ENCODE measurements around the gene FBXL7.

FBXL7 gene

GRCh38 chr5:15526413-15526812, 26.4 kb downstream of the FBXL7 start:
- Histone ChIP-seq H3K4me3 (no peak overlapping the region), H4K20me1 (no peaks in the 10 kb centered on the region), H3K4me1 (no peaks in the 10 kb centered on the region), H3K4me2 (no peak overlapping the region), H3K9me3 (replicated peaks in 1 of 11) (no peaks in the 10 kb centered on the region), H3K36me3 (no peaks in the 10 kb centered on the region), H3K27me3 (no peaks in the 10 kb centered on the region), H3K27ac (no peak overlapping the region), H3K9ac (no peak overlapping the region)
- TF ChIP-seq Cebpa-rat (IDR thresholded peaks at IDR 0.05), result no peak

- H3K27me3 ChIP-seq, result no peaks in the 10 kb centered on the region
- H3K4me2 ChIP-seq, result no peak overlapping the region
- H3K27ac ChIP-seq, result no peak overlapping the region
- no peak overlapping the region for H3K9ac ChIP-seq
- H3K9me3 ChIP-seq (replicated peaks in 1 of 11), result no peaks in the 10 kb centered on the region
- H4K20me1 ChIP-seq, result no peaks in the 10 kb centered on the region
- no peak overlapping the region for H3K4me3 ChIP-seq
- no peaks in the 10 kb centered on the region for H3K36me3 ChIP-seq
- no peak for TF ChIP-seq Cebpa-rat (IDR thresholded peaks at IDR 0.05)
- no peaks in the 10 kb centered on the region for H3K4me1 ChIP-seq
These were observed 28.5 kb downstream of the FBXL7 start for GRCh38 chr5:15528476-15528875.

GRCh38 chr5:15529013-15529412, 29.0 kb downstream of the FBXL7 start:
- Histone ChIP-seq H3K4me1 (no peaks in the 10 kb centered on the region), H3K9ac (no peak overlapping the region), H3K27me3 (no peaks in the 10 kb centered on the region), H3K9me3 (replicated peaks in 1 of 11) (no peaks in the 10 kb centered on the region), H4K20me1 (no peaks in the 10 kb centered on the region), H3K4me3 (no peak overlapping the region), H3K36me3 (no peaks in the 10 kb centered on the region), H3K4me2 (no peak overlapping the region), H3K27ac (no peak overlapping the region)
- TF ChIP-seq Cebpa-rat (IDR thresholded peaks at IDR 0.05), result no peak

GRCh38 chr5:15529821-15530220, 29.8 kb downstream of the FBXL7 start:
- Histone ChIP-seq H3K9ac (no peak overlapping the region), H3K27ac (no peak overlapping the region), H3K9me3 (replicated peaks in 1 of 11) (peaks cover 0 to 3% (median 0%) of the 10 kb centered on the region in 11 experiments; a peak in 2 of 22 replicates), H4K20me1 (no peaks in the 10 kb centered on the region), H3K4me2 (no peak overlapping the region), H3K4me3 (no peak overlapping the region), H3K27me3 (no peaks in the 10 kb centered on the region), H3K36me3 (no peaks in the 10 kb centered on the region), H3K4me1 (no peaks in the 10 kb centered on the region)
- TF ChIP-seq Cebpa-rat (IDR thresholded peaks at IDR 0.05), result no peak

GRCh38 chr5:15533129-15533893, 33.3 kb downstream of the FBXL7 start:
- H3K4me3 ChIP-seq, result no peak overlapping the region
- no peak for TF ChIP-seq Cebpa-rat (IDR thresholded peaks at IDR 0.05)

GRCh38 chr5:15535938-15536337, 36.0 kb downstream of the FBXL7 start:
- Histone ChIP-seq H3K27me3 (no peaks in the 10 kb centered on the region), H3K4me1 (no peaks in the 10 kb centered on the region), H3K9ac (no peak overlapping the region), H3K36me3 (no peaks in the 10 kb centered on the region), H3K27ac (no peak overlapping the region), H4K20me1 (no peaks in the 10 kb centered on the region), H3K9me3 (replicated peaks in 1 of 11) (peaks cover 7 to 20% (median 12%) of the 10 kb centered on the region in 11 experiments; a peak in 19 of 22 replicates), H3K4me2 (no peak overlapping the region), H3K4me3 (no peak overlapping the region)
- TF ChIP-seq Cebpa-rat (IDR thresholded peaks at IDR 0.05), result no peak

More at GRCh38 chr5:15533129-15533893, 33.3 kb downstream of the FBXL7 start:
- Histone ChIP-seq H3K4me2 (no peak overlapping the region), H3K9ac (no peak overlapping the region), H3K36me3 (no peaks in the 10 kb centered on the region), H3K4me1 (no peaks in the 10 kb centered on the region), H3K27ac (no peak overlapping the region), H3K9me3 (replicated peaks in 1 of 11) (peaks cover 7 to 20% (median 12%) of the 10 kb centered on the region in 11 experiments; a peak in 19 of 22 replicates), H3K27me3 (no peaks in the 10 kb centered on the region), H4K20me1 (no peaks in the 10 kb centered on the region)

- H3K9me3 ChIP-seq (replicated peaks in 1 of 11), result peaks cover 7 to 20% (median 12%) of the 10 kb centered on the region in 11 experiments; a peak in 19 of 22 replicates
- H3K27ac ChIP-seq, result no peak overlapping the region
- H3K27me3 ChIP-seq, result no peaks in the 10 kb centered on the region
- no peaks in the 10 kb centered on the region for H3K36me3 ChIP-seq
- TF ChIP-seq Cebpa-rat (IDR thresholded peaks at IDR 0.05), result no peak
- no peak overlapping the region for H3K9ac ChIP-seq
- no peak overlapping the region for H3K4me2 ChIP-seq
- H3K4me3 ChIP-seq, result no peak overlapping the region
- no peaks in the 10 kb centered on the region for H4K20me1 ChIP-seq
- no peaks in the 10 kb centered on the region for H3K4me1 ChIP-seq
These were observed 38.5 kb downstream of the FBXL7 start for GRCh38 chr5:15538516-15538915.

GRCh38 chr5:15539951-15540350, 40.0 kb downstream of the FBXL7 start:
- no peaks in the 10 kb centered on the region for H4K20me1 ChIP-seq
- H3K4me1 ChIP-seq, result no peaks in the 10 kb centered on the region
- TF ChIP-seq Cebpa-rat (IDR thresholded peaks at IDR 0.05), result no peak
- no peak overlapping the region for H3K9ac ChIP-seq
- no peaks in the 10 kb centered on the region for H3K36me3 ChIP-seq
- no peak overlapping the region for H3K27ac ChIP-seq
- H3K9me3 ChIP-seq (replicated peaks in 1 of 11), result peaks cover 7 to 19% (median 12%) of the 10 kb centered on the region in 11 experiments; a peak in 19 of 22 replicates
- H3K27me3 ChIP-seq, result no peaks in the 10 kb centered on the region
- H3K4me3 ChIP-seq, result no peak overlapping the region
- H3K4me2 ChIP-seq, result no peak overlapping the region

- Histone ChIP-seq H3K9me3 (replicated peaks in 1 of 11) (no peaks in the 10 kb centered on the region), H3K4me3 (no peak overlapping the region), H3K27me3 (no peaks in the 10 kb centered on the region), H3K4me1 (peaks cover 0 to 11% (median 7%) of the 10 kb centered on the region in 10 experiments; a peak in 10 of 20 replicates), H3K36me3 (no peaks in the 10 kb centered on the region), H3K27ac (no peak overlapping the region), H3K9ac (no peak overlapping the region), H4K20me1 (no peaks in the 10 kb centered on the region), H3K4me2 (no peak overlapping the region)
- TF ChIP-seq Cebpa-rat (IDR thresholded peaks at IDR 0.05), result no peak
These were observed 44.1 kb downstream of the FBXL7 start for GRCh38 chr5:15544039-15544438.

- no peaks in the 10 kb centered on the region for H3K27me3 ChIP-seq
- H3K36me3 ChIP-seq, result no peaks in the 10 kb centered on the region
- H3K9ac ChIP-seq, result no peak overlapping the region
- H3K4me2 ChIP-seq, result no peak overlapping the region
- no peaks in the 10 kb centered on the region for H3K9me3 ChIP-seq (replicated peaks in 1 of 11)
- TF ChIP-seq Cebpa-rat (IDR thresholded peaks at IDR 0.05), result no peak
- peaks cover 0 to 11% (median 7%) of the 10 kb centered on the region in 10 experiments; a peak in 10 of 20 replicates for H3K4me1 ChIP-seq
- H4K20me1 ChIP-seq, result no peaks in the 10 kb centered on the region
- H3K27ac ChIP-seq, result no peak overlapping the region
- no peak overlapping the region for H3K4me3 ChIP-seq
These were observed 45.1 kb downstream of the FBXL7 start for GRCh38 chr5:15545082-15545481.
